Breast epithelium (tissue), 3 donors: ENCODE results near the gene ZNF547.

Source experiments
- POLR2A ChIP-seq: fragments of 450-650 bp; IDR thresholded peaks from one replicate; pipeline ENCODE4 v1.6.1; 2016; ENCODE audit warnings: antibody characterized with exemption, mild to moderate bottlenecking, moderate library complexity
- POLR2AphosphoS5 ChIP-seq, 3 donors: sonication (generic); formaldehyde crosslinking; IDR thresholded peaks; one replicate each; pipeline ENCODE4 v1.6.1; 2017; ENCODE audit warnings: antibody characterized with exemption in 3 of 3
- TF ChIP-seq, protein P1 (sequence below), 3 donors: fragments of 450-650 bp; IDR thresholded peaks; one replicate each; pipeline ENCODE4 v1.5.1; 2016 to 2017; ENCODE audit warnings: antibody characterized with exemption in 3 of 3, mild to moderate bottlenecking in 3 of 3, moderate library complexity in 3 of 3

DNA sequence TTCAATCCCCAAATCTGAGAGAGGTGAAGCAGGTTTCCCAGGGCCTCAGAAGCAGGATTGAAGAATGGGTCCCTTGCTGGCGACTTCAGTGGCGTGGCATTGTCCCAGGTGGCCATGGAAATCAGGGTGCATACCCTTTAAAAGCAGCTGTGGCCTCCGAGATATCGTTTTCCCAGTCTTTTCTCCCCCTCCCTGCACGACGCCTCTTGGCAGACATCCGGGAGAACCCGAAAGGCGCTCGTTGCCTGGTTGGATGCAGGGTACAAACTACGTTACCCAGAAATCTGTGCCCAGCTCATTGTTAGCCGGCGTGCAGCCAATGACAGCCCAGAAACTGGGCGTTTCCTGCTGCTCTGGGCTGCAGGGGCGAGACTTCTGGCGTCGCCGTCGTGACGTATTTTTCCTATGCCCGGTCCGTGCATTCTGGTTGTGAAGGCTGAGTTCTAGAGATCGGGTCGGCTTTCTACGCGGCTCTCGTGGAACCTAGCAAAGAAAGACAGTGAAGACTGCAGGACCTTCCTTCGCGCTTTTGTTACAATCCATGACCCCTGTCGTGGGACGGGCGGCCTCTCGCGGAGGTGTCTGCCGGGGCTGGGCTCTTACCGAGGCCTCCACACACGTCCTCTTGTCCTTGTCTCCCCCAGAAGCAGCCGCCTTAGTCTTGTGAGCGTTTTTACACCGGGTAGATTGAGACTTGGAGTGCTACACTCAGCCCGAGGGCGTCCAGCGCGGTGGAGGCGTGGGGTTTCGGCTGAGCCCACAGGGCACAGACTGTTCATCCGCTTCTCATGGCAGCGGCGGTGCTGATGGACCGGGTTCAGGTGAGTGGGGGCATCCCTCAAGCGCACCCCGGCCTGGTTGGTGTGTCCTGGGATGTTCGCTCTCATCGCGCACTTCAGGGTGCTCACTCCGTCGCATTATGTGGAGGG is 12.2 kb upstream of the ZNF547 start, which contains the start of gene ZNF304:
- TF ChIP-seq, protein P1, sequence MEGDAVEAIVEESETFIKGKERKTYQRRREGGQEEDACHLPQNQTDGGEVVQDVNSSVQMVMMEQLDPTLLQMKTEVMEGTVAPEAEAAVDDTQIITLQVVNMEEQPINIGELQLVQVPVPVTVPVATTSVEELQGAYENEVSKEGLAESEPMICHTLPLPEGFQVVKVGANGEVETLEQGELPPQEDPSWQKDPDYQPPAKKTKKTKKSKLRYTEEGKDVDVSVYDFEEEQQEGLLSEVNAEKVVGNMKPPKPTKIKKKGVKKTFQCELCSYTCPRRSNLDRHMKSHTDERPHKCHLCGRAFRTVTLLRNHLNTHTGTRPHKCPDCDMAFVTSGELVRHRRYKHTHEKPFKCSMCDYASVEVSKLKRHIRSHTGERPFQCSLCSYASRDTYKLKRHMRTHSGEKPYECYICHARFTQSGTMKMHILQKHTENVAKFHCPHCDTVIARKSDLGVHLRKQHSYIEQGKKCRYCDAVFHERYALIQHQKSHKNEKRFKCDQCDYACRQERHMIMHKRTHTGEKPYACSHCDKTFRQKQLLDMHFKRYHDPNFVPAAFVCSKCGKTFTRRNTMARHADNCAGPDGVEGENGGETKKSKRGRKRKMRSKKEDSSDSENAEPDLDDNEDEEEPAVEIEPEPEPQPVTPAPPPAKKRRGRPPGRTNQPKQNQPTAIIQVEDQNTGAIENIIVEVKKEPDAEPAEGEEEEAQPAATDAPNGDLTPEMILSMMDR (IDR thresholded peaks at IDR 0.05) = no peak
- TF ChIP-seq POLR2AphosphoS5 (IDR thresholded peaks at IDR 0.05) (peak in 2 of 3 donors; percentile 36 to 67), POLR2A (no peak)
